ENCODE data around the gene TWIST2.

TWIST2 gene

GRCh38 chr2:238890131-238890530 is 42.2 kb downstream of the TWIST2 start:
- DNase-seq (ENCODE audit: low read depth in 2 of 2) = no peak

- DNase-seq (ENCODE audit: low read depth in 2 of 2) = no peak
Observed at GRCh38 chr2:238890618-238891456, 43.0 kb downstream of the TWIST2 start.

GRCh38 chr2:238891457-238892203 is 43.7 kb downstream of the TWIST2 start:
- no peak for DNase-seq (ENCODE audit: low read depth in 2 of 2)

GRCh38 chr2:238892204-238892500 is 44.3 kb downstream of the TWIST2 start:
- no peak for DNase-seq (ENCODE audit: low read depth in 2 of 2)

GRCh38 chr2:238892796-238893195 is 44.9 kb downstream of the TWIST2 start:
- no peak for DNase-seq (ENCODE audit: low read depth in 2 of 2)

GRCh38 chr2:238893349-238894000 is 45.6 kb downstream of the TWIST2 start:
- no peak for DNase-seq (ENCODE audit: low read depth in 2 of 2)

GRCh38 chr2:238894226-238894949 is 46.5 kb downstream of the TWIST2 start:
- DNase-seq (ENCODE audit: low read depth in 2 of 2) = no peak

GRCh38 chr2:238894950-238895298 is 47.0 kb downstream of the TWIST2 start:
- DNase-seq (ENCODE audit: low read depth in 2 of 2) = no peak

- DNase-seq (ENCODE audit: low read depth in 2 of 2) = no peak
Observed at GRCh38 chr2:238895361-238895882, 47.5 kb downstream of the TWIST2 start.

- no peak for DNase-seq (ENCODE audit: low read depth in 2 of 2)
Observed at GRCh38 chr2:238895891-238896600, 48.2 kb downstream of the TWIST2 start.

GRCh38 chr2:238896641-238897040 is 48.8 kb downstream of the TWIST2 start:
- no peak for DNase-seq (ENCODE audit: low read depth in 2 of 2)

- no peak for DNase-seq (ENCODE audit: low read depth in 2 of 2)
Observed at GRCh38 chr2:238897122-238897880, 49.4 kb downstream of the TWIST2 start.

- DNase-seq (ENCODE audit: low read depth in 2 of 2) = no peak
Observed at GRCh38 chr2:238897911-238898311, 50.0 kb downstream of the TWIST2 start.

GRCh38 chr2:238898534-238899281 is 50.8 kb downstream of the TWIST2 start:
- DNase-seq (ENCODE audit: low read depth in 2 of 2) = no peak

GRCh38 chr2:238899386-238899785 is 51.5 kb downstream of the TWIST2 start:
- DNase-seq (ENCODE audit: low read depth in 2 of 2) = no peak

- DNase-seq (ENCODE audit: low read depth in 2 of 2) = no peak
Observed at GRCh38 chr2:238900511-238900910, 52.6 kb downstream of the TWIST2 start.

- no peak for DNase-seq (ENCODE audit: low read depth in 2 of 2)
Observed at GRCh38 chr2:238901461-238902057, 53.7 kb downstream of the TWIST2 start.

GRCh38 chr2:238902285-238902684 is 54.4 kb downstream of the TWIST2 start:
- no peak for DNase-seq (ENCODE audit: low read depth in 2 of 2)

- DNase-seq (ENCODE audit: low read depth in 2 of 2) = no peak
Observed at GRCh38 chr2:238903141-238903540, 55.3 kb downstream of the TWIST2 start.
